SKM-1 (cell line): ENCODE data around the gene GON4L.
A peak's percentile ranks its signal among the peaks of the same experiment; 100 is the strongest.
"Not testable (repeated sequence)": the region's sequence is repeated elsewhere in the genome, so short reads cannot be mapped to it uniquely, and the experiment has no call there.

ENCODE experiments used
- DNase-seq: peaks from one replicate; lab custom pipeline; 2025; ENCODE audit not compliant: unreplicated experiment; lab: John Stamatoyannopoulos, UW

The GON4L gene

DNA sequence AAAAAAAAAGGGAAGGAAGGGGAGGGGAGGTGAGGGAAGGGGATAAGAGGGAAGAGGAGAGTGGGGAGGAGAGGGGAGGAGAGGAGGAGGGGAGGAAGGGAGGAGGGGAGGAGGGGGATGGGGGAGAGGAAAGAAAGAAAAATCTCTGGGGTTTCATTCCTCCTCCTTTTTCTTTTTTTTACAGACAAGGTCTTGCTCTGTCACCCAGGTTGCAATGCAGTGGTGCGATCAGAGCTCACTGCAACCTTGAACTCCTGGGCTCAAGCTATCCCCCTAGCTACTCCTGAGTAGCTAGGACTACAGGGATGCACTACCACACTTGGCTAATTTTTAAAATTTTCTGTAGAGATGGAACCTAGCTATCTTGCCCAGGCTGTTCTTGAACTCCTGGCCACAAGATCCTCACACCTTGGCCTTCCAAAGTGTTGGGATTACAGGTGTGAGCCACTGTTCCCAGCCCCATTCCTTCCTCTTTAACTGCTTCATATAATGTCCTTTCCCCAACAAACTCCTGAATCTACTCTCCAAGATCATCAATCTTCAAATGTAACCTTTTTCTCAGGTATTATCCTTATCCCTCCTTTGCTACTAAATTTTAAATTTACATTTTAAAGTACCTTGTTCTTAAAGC is 23.2 kb downstream of the GON4L start:
- DNase-seq, result no peak

DNA sequence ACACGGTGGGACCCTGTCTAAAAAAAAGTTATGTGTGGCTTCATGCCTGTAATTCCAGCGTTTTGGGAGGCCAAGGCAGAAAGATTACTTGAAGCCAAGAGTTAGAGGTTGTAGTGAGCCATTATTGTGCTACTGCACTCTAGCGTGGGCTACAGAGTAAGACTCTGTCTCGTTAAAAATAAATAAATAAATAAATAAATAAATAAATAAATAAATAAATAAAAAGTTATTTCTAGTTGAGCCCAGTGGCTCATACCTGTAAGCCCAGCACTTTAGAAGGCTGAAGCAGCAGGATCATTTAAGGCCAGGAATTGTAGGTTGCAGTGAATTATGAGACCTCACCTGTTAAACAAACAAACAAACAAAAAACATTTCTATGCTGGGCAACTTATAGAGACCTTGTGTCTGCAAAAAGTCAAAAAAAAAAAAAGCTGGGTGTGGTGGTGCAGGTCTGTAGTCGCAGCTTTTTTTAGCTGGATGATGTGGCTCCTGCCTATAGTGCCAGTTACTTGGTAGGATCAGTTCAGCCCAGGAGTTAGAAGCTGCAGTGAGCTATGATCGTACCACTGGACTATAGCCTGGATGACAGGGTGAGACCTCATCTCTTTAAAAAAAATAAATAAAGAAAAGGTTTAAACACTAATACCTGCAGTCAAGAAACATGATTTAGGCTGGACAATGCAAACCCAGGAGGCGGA is 25.6 kb downstream of the GON4L start:
- DNase-seq, result no peak

DNA sequence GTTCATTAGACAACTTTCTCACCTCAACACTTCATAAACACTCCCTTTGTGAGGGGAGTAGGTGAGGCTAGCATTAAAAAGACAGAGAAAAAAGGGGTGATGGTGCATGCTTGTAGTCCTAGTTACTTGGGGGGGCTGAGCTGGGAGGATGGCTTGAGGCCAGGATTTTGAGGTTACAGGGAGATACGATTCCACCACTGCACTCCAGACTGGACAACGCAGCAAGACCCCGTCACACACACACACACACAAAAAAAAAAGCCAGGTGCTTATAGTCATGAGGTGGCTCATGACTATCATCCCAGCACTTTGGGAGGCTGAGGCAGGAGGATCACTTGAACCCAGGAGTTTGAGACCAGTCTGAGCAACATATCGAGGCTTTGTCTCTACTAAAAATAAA is 29.6 kb downstream of the GON4L start:
- DNase-seq, result no peak

DNA sequence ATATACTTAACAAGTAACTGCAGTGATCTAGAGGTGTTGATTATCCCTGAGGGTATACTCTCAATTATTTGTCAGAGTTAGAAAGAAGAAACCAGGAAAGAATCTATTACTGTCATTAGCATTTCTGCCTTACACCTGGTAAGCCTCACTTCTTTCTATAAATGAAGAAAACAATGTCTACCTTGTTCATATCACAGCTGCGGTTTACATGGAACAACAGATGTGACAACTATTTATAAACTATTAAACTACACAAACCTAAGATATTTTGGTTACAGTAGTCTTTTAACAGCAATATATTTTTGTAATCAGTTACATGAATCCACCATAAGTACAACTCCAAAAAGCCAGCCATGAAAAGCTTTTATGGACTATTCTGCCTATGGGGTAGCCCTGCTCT is 40.7 kb downstream of the GON4L start:
- DNase-seq, result no peak

DNA sequence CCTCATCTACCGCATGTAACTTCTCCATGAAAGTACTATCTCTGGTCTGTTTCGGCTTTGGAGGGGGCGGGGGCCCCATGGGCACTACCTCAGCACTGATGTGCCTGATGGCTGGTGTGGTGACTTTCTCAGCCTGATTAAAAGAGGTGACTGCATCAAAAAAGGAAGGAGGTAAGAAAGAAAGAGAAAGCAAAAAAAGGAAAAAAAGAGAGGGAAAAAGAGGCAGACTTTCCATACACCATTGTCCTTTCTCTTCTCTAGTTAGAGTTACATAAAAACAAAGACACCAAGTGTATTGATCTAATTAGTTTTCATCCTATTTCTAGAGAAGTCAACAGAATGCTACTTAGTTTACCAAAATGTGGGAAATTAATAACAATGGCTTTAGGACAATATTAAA is 43.3 kb downstream of the GON4L start:
- DNase-seq, result no peak

DNA sequence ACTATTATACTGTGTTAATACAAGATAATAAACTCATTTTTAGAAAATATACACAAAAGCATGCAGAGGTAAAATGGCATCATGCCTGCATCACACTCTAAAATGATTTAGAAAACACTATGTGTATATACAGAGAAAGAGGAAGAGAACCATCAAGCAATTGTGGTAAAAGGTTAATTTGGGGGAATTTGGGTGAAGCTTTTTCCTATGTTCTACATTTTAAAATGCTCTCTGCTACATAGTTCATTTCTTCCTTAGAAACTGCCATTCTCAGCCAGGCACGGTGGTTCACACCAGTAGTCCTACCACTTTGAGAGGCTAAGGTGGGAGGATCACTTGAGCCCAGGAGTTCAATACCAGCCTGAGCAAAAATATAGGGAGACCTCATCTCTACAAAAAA is 44.1 kb downstream of the GON4L start:
- no peak for DNase-seq

DNA sequence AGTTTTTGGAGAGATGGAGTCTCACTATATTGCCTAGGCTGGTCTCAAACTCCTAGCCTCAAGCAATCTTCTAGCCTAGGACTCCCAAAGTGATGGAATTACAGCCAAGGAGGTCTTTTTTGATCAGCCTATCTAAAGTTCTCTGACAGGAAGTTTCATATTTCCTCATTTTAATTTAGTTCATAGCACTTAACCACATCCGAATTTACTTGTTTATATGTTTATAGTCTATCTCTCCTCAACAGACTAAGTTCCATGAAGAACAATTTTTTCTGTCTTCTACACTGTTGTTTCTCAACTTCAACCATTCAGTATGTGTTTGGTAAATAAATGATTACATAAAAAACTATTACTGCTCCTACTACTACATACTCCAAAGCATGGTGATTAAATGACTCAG is 47.9 kb downstream of the GON4L start:
- DNase-seq, result no peak

DNA sequence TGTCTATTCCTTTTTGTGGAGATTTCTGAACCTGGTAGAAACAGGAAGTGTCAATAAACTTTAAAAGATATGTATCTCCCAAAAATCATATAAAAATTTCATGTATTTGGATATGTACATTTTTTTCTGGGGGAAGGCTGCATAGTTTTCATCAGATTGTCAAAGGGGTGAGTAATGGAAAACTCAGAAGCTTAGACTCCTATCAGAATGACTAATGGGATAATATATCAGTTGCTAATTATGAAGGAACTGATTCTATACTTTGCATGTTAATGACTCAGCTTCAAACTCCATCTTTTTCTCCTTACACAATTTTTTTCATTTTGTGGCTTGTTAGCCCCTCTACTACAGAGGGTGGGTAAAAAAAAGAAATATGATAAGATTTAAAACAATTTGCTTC is 55.9 kb downstream of the GON4L start:
- DNase-seq, result no peak

DNA sequence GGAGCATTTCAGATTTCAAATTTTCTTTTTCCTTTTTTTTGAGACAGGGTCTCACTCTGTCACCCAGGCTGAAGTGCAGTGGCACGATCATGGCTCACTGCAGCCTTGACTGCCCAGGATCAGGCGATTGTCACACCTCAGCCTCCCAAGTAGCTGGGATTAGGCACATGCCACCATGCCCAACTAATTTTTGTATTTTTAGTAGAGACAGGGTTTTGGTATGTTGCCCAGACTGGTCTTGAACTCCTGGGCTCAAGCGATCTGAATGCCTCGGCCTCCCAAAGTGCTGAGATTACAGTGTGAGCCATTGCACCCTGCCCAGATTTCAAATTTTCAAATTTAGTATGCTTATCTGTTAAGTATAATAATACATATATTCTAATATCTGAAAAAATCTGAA is 61.4 kb downstream of the GON4L start:
- DNase-seq, result not testable (repeated sequence)

DNA sequence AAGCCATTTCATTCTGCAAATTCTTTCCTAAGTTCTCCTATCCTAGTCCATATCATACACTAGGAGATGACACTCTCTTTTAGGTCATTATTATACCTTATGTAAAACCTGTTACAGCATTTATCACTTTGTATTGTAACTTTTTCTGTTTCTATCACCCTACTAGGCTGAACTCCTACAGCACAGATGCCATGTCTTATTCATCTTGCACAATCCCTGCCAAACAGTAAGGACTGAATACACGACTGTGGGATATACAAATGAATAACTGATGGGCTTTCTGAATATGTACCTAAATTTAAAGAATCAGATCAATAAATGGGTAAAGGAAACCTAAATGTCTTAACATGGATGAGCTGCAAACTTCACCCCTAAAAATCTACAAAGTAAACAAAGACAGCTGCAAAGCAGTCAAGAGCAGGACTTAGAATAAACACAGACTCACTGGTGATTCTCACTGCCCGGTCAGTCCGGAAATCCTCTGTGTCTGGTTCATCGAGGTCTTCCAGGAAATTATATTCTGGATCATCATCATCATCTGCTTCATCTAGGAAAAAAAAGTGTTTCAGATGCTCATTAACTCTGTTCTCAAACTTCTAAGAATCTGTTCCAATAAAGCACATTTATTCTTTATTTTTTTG is 62.3 kb downstream of the GON4L start:
- no peak for DNase-seq

DNA sequence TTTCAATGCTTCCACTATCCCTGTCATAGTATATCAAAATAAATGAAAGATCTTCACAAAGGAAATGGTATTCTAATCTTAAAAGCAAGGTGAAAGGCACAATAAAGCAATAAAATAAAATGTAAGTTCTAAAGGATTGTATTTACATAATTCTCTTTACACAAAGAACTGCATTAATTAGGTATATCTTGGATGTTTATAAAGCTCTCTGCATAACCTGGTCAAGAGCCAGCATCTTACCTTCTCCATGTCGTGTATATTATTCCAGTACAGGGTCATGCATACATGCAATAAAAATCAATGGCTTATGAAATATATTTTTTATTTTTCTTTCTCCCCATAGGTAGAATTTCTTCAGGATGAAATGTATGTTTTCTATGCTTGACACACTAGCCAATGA is 63.8 kb downstream of the GON4L start:
- no peak for DNase-seq

DNA sequence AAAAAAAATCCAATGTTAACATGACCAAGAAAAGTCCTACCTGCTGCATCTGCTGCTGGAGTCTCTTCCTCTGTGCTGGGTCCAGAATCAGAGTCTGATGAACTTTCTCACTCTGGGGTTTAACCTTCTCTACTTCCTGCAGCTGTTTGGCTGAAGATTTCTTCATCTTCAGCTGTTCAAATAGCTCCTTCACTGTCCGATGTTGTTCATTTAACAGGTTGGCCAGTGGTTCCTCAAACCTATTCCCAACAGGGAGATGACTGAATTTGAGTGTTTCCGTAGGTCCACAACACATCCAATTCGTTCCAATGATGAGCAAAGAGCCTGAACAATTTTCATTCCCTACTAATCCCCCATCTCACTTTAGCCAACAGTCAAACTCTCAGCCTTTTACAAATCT is 79.4 kb downstream of the GON4L start:
- DNase-seq, result no peak

DNA sequence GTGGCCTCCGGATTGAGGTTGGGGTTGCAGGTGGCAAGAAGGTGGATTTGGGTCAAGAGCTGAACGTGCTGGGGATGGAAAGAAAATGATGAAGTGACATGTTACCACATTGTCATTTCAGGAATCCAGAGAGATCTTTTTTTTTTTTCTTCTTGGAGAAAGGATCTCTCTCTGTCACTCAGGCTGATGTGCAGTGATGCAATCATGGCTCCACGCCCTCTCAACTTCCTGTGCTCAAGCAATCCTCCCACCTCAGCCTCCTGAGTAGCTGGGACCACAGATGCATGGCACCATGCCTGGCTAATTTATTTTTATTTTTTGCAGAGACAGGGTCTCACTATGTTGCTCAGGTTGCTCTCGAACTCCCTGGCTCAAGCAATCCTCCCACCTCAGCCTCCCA is 80.6 kb downstream of the GON4L start:
- no peak for DNase-seq

DNA sequence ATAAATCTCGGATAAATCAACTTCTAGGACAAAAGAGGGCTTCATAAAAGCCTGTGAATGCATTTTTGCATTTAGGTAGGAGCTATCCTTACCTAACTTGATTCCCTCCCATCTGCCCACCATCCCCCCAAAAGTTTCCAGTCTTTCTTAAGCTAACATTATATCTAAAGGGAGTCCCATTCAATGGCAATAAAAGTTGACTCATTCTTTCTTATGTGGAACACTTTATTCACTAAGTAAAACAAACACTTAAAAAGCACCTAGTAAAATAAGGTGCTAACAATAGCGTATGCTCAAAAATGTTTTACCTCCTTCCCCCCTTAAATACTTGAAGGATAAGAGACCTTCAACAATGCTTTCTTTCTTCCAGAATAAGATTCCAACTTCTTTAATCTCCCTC is 83.8 kb downstream of the GON4L start:
- no peak for DNase-seq

DNA sequence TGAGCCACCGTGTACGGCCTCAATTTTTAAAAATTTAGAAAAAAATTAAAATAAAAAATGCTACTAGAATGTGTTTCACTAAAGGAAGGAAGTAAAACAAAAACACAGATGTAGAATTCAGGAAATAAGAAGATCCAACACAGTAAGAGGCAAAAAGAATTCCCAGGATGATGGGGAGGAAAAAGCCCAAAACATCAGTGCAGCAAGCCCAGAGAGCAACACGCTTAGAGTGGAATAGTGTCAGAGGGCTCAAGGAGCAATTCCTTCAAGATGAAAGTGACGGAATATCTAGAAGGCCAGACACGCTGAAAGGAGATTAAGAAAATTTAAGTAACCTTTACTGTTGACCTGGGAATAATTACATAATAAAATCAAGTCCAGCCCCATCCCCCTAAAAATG is 87.8 kb downstream of the GON4L start:
- no peak for DNase-seq

DNA sequence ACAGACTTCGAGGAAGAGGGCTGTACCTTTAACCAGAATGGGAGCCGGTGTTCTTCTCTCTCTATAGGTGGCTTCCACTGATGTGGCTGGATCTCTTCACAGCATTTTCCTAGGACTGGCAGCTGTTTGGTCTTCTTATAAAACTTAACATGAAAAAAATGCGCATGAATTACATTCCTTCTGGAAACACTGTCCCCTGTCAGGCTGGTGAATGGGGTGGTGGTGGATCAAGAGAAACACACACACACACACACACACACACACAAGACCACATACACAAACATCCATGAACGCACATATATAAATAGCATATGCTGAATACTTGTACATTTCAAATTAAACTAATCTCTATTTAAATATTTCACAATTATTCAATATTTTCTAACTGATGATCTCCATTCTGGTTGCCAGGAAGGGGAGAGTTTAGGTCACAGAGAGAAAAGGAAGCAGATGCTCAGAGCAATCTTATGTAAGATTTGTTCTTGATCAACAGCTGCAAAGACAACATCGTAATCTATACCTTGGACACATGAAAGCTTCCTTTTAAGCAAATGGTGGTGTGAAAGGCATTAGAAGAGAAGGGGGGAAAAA is 89.5 kb downstream of the GON4L start:
- DNase-seq, result not testable (repeated sequence)

DNA sequence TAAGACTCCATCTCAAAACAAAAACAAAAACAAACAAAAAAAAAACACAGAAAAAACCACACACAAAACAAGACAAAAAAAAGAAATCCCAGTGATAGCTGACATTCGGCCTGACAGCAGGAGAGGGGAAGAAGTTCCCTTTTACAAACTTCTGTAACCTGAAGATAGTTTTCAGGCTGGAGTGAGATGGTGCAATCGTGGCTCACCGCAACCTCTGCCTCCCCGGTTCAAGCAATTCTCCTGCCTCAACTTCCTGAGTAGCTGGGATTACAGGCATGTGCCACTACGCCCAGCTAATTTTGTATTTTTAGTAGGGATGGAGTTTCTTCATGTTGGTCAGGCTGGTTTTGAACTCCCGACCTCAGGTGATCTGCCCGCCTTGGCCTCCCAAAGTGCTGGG is 93.0 kb downstream of the GON4L start:
- peak; percentile 73 for DNase-seq

DNA sequence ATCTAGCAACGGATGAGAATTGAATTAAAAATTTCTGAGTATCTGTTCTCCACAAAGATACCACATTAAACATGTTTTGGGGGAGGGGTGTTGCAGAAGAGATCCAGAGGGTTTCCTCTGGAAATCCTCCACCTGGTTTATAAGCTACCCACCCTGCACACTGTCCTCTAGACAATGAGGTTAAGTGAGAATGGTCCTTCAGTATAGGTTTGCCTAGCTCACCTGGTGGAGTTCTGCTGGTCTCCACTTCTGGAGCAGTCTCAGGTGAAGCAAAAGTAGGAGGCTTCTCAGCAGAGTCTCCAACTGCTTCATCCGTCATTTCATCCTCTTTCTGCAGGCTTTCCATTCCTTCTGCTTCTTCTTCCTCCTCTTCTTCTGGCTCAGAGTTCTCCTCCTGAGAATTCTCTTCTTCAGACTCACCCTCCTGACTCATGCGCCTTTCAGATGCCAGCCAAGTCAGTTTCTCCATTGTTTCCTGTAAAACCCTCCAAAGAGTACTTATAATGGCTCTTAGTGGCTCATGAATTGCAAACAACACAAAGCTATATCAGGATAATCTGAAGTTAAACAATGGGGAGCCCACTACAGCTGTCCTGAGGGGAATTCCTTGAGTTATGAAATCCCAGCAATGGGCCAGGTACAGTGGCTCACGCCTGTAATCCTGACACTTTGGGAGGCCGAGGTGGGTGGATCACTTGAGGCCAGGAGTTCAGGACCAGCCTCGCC is 93.8 kb downstream of the GON4L start:
- not testable (repeated sequence) for DNase-seq

DNA sequence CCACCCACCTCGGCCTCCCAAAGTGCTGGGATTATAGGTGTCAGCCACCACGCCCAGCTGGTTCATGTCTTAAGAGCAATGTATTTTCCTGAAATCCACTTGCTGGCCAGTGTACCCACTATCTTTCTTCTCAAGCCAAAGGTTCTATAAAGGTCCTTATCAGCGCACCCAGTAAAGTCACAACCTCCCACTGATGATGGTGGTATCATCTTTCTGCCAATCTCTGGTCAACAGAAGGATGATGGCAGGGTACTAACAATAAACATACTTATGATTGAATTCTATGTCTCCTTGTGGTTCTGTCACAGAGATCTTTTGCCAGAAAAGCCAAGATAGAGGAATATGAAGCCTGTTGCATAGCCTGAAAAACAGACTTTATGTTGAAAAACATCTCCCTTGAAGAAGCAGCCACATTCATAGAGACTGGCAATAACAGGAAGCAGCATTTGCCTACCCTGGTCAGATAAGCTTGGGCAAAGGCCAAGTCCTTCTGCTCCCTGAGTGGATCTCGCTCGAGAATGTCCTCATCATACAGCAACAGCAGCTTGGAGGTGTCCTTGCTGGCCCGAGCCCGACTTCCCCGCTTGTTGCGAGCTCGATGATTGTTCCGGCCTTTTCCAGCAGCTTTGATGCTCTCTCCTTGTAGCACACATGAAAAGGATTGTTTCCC is 95.1 kb downstream of the GON4L start:
- DNase-seq, result no peak

DNA sequence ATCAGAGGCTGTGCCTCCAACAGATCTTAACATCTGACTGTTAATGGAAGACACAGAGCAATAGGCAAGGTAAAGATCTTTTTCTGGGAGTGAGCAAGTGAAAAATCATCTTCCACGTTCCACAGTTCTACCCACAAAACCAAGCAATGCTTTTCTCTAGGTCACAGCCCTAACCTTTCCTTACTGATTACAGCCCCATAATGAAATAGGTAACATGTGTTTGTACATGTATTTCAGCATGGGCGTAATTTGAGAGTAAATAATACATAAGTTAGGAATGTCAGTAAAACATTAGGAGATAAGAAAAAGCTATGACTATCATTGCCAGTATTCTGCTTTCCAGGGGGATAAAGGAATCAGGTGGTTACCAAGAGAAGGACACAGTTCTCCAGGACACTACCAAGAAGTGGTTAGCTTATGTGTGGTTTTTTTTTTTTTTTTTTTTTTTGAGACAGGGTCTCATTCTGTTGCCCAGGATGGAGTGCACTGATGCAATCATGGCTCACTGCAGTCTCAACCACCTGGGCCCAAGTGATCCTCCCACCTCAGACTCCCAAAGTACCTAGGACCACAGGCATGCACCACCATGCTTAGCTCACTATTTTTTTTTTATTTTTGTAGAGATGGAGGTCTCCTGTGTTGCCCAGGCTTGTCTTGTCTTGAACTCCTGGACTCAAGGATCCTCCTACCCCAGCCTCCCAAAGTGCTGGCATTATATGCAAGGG is 96.1 kb downstream of the GON4L start:
- DNase-seq, result no peak
